Measurements from ENCODE around the gene NAA50. TPM values are rescaled to one million over a fixed set of nuclear protein-coding genes. Genes with fewer than 3 reads are reported as not detected.
A peak's percentile ranks its signal among the peaks of the same experiment; 100 is the strongest.

The NAA50 gene
- total RNA-seq, 8 experiments from 2014 or later = 34.0 to 108 (median 72.5) TPM

DNA sequence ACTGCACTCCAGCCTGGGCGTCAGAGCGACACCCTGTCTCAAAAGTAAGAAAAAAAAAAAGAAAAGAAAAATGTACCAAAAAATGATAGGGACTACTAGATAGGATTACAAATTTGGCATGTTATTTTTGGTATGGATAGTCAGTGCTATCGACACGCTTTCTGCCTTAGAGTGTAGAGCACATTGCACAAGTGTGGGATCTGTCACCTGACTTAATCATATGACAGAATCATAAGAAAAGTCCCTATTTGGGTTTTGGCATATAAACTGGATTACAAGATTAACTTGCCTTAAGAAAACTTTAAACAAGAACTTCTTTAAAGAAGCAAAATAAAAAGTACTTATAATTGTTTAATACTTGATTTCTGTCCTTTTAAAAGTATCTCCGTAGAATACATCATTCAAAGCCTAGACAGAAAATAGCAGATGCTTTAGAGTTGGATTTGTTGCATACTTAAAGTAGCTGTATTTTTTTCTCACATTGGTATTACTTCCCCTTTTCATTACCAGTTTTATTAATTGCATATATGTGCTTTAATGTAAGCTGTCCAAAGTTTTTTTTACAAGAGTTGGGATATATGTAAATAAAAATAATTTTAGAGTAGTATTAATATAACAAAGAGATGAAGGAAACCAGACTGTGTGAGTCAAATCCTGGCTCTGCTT, 8.6 kb upstream of the NAA50 start:
- 89 to 100% (median 95%) methylated on average over 2 to 5 of the region's 5 CpGs for WGBS, 10 experiments
- no peak overlapping the region for H3K4me3 ChIP-seq
- in situ Hi-C loops (cut with MboI; ENCODE audit: low pct_unique_long_range_greater_than_20kb in 2 of 9, low sequenced_read_pairs in 9 of 9, unreplicated experiment in 9 of 9) = no loop called here
- ATAC-seq (replicated peaks in 6 of 8) = no peak
- H3K27ac ChIP-seq = no peak overlapping the region
- peaks cover 1 to 9% of the 10 kb centered on the region in 2 donors for H3K4me1 ChIP-seq (replicated peaks in 1 of 2)

DNA sequence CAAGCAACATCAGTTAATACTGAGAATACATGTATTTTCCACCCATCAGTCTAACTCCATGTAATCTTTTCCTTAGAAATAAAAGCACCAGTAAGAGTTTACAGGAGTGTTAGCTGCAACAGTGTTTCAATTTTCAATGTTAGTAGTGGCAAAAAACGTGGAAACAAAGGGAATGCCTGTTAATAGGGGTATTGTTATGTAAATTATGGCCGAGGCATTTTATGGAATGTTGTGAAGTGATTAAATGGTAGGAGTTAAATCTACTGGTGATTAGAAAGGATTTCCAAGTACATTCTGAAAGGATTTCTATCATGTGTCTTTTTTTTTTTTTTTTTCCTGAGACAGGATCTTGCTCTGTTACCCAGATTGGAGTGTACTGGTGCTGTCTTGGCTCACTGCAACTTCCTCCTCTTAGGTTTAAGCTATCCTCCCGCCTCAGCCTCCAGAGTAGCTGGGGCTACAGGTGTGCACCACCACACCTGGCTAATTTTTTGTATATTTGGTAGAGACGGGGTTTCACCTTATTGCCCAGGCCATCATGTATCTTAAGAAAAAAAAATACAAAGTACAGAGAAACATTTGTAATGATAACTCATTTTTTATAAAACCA, 7.4 kb upstream of the NAA50 start:
- ATAC-seq (replicated peaks in 6 of 8) = peak in 4 of 8 experiments; percentile 14 to 32 (median 22)
- 0 to 90% (median 45%) methylated on average over 1 to 4 of the region's 4 CpGs; no CpG with 5 or more reads in 2 of the 10 experiments for WGBS, 10 experiments

DNA sequence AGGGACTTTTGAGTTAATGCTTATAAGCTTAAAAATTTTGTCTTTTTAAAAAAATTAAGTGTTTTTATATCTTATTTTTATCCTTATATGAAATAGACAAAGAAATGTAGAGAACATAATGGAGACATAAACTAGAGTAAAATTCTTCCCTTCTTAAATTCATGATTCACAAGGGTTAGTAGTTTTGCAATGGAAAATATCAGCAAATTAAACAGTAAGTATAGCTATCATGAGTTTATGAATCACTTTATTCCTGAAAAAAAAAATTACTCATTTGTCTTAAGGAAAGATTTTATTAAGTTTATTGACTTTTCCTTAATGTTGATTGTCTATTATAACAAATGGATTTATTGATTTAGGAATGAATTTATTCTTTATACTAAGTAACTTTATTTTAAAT, 5.1 kb upstream of the NAA50 start:
- Histone ChIP-seq H3K4me1 (replicated peaks in 1 of 2) (peaks cover 5 to 9% of the 10 kb centered on the region in 2 donors), H3K4me3 (no peak overlapping the region), H3K27ac (no peak overlapping the region)
- ATAC-seq (replicated peaks in 6 of 8) = no peak
- in situ Hi-C loops (cut with MboI; ENCODE audit: low pct_unique_long_range_greater_than_20kb in 2 of 9, low sequenced_read_pairs in 9 of 9, unreplicated experiment in 9 of 9) = no loop called here

More for the DNA sequence above, 7.4 kb upstream of the NAA50 start:
- no peak overlapping the region for H3K4me3 ChIP-seq
- peaks cover 5 to 9% of the 10 kb centered on the region in 2 donors for H3K4me1 ChIP-seq (replicated peaks in 1 of 2)
- peak overlapping the region in 1 of 2 donors; percentile 31 for H3K27ac ChIP-seq
- in situ Hi-C loops (cut with MboI; ENCODE audit: low pct_unique_long_range_greater_than_20kb in 2 of 9, low sequenced_read_pairs in 9 of 9, unreplicated experiment in 9 of 9) = no loop called here

DNA sequence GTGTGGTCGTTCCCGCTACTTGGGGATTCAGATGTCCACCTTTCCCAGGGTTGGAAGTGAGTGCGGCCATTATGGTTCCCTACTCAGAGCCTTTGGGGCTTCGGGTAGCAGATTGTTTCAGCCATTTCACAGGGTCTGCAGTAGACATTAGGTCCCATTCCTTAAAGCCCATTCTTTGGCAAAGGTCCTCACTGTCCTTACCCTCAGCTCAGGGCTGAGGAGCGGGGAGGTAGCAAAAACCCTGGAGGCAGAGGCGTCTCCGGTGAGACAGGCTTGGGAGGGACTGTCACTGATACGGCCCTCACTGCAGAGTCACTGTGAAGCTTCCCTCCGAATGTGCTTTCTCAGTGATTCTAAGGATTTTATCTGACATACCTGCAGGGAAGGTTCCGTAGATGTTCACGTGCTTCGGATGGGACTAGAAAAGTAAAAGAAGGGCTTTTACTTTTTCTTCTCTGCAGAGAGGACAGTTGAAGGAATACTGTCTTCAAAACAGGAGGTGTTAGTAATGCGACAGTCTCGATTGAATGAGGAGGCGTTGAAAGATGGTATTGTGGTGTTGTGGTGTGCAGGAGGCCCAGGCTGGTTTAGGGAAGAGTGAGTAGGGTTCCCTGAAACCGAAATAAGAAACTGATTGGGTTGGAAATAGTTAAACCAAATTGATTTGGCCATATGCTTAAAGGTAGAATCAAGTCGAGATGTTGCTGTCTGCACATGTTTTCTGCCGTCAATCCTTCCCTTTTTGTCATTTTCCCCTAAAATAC, 1.4 kb upstream of the NAA50 start:
- peak; percentile 0 to 11 (median 4) for ATAC-seq (replicated peaks in 6 of 8)
- WGBS, 10 experiments = 0 to 6% (median 2%) methylated on average over 3 to 14 of the region's 18 CpGs; no CpG with 5 or more reads in 1 of the 10 experiments
- Histone ChIP-seq H3K4me1 (replicated peaks in 1 of 2) (peaks cover 5 to 8% of the 10 kb centered on the region in 2 donors), H3K4me3 (peak overlapping the region; percentile 68 to 94 (median 82)), H3K27ac (peak overlapping the region; percentile 94 to 96)
- in situ Hi-C loops (cut with MboI; ENCODE audit: low pct_unique_long_range_greater_than_20kb in 2 of 9, low sequenced_read_pairs in 9 of 9, unreplicated experiment in 9 of 9) = no loop called here

DNA sequence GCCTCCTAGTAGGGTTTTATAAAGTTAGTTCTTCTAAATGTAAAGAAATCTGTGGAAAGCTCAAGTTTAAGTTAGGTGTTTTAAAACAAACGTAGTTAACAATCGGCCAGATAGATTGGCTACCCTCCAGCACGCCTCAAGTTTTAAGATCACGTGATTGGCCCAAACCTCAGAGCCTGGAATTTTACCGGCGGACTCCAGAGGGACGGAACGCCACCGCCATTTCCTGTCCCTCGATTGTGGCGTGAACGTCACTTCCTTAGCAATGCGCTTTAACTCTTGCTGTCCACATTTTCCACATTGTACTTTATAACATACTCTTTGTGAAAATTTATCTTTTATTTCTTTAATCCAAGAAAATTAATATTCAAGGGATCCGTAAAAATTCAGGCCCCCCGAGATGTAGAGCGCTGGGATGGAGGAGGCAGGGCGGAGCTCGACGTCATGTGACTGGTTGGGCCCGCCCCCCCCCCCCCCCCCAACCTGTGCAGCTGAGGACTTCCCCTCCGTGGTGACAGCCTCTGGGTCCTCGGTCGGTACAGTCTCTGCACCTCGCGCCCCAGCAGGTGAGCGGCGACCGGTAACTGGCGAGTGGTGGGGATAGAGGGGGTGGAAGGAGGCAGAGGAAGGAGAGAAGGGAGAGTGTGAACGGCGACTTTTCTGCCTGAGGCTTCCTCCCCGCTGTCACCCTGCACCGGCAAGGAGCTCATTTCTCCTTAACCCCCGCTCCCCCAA, 666 bp upstream of the NAA50 start, which contains the start of gene ATP6V1A:
TSS of gene ATP6V1A (plus strand) at position 488 of the 735 bp plus-strand sequence. CDS start 31,719 bp downstream, outside the sequence.
- in situ Hi-C loops (cut with MboI; ENCODE audit: low pct_unique_long_range_greater_than_20kb in 2 of 9, low sequenced_read_pairs in 9 of 9, unreplicated experiment in 9 of 9) = no loop called here
- peak within 1 kb of the TSS; percentile 68 to 94 (median 82) for H3K4me3 ChIP-seq
- peak; percentile 53 to 75 (median 66) for ATAC-seq (replicated peaks in 6 of 8)
- peaks cover 5 to 8% of the 10 kb centered on the region in 2 donors for H3K4me1 ChIP-seq (replicated peaks in 1 of 2)
- peak within 1 kb of the TSS; percentile 94 to 96 for H3K27ac ChIP-seq
- 0 to 9% (median 1%) methylated on average over 3 to 13 of the region's 34 CpGs for WGBS, 10 experiments

DNA sequence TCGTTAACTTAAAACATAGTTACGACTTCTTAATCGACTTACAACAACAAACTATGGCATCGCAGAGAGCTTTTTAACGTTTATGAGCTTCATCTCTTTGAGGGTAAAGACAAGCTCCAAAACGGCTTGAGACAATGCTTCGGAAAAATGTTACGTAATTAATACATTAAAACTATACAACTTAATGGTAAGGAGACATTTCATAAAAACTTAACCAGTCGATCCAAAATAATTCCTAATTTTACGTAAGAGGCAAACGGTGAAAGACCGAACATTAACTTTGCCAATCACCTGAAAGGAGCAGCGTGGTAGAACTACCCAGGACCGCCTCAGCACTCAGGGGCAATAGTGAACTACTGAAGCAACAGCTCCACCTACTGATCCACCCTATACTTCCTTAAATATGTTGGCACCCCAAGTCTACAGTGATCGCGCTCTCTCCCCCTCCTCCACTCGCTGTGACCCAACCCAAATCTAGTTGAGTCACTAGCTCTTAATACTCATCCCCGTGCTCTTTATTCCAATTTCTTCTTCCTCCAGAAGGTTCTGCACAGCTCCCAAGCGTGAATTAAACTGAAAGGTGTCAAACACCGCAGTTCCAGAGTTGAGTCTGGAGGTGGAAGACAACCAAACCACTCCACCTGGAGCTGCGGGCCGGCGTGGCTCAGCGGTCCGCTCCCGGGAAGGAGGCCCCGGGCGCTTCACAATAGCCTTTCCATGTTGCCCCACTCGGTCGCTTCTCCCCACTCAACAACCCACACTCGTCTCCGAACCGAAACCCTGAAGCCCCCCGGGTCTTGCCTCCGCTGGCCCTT, 901 bp downstream of the NAA50 start:
- peaks cover 5 to 8% of the 10 kb centered on the region in 2 donors for H3K4me1 ChIP-seq (replicated peaks in 1 of 2)
- 0 to 3% (median 0%) methylated on average over 6 to 25 of the region's 35 CpGs for WGBS, 10 experiments
- peak overlapping the region; percentile 94 to 96 for H3K27ac ChIP-seq
- H3K4me3 ChIP-seq = peak overlapping the region; percentile 68 to 94 (median 82)
- in situ Hi-C loops (cut with MboI; ENCODE audit: low pct_unique_long_range_greater_than_20kb in 2 of 9, low sequenced_read_pairs in 9 of 9, unreplicated experiment in 9 of 9) = no loop called here
- peak; percentile 48 to 70 (median 52) for ATAC-seq (replicated peaks in 6 of 8)

DNA sequence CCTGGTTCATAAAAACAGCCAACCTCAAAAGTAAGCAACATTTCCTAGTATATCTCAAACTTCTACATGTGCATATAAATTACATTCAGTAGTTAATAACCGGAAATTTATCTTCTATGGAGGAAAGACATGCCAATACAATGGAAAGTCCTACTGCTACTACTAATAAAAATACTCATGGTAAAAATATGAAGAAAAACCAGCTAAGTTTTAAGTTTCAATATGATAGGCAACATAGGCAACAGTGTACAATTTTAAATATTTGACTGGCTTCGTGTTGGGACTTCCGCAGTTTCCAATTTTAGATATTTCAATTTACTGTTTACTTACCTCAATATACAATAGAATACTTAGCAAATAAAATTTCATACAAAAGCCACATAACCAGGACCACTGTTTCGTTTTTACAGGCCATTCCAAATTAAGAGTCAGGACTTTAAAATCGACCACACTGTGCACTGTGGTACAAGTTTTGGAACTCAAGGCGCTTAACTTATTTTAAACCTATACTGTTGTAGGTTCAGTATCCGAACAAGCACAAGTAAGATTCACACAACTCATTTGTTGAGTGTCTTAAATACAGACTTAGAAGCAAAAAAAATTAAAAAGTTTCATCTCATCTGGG, 2.9 kb downstream of the NAA50 start:
- in situ Hi-C loops (cut with MboI; ENCODE audit: low pct_unique_long_range_greater_than_20kb in 2 of 9, low sequenced_read_pairs in 9 of 9, unreplicated experiment in 9 of 9) = no loop called here
- WGBS, 10 experiments = 10 to 86% (median 53%) methylated on average over 2 to 7 of the region's 7 CpGs
- peaks cover 3 to 5% of the 10 kb centered on the region in 2 donors for H3K4me1 ChIP-seq (replicated peaks in 1 of 2)
- ATAC-seq (replicated peaks in 6 of 8) = no peak
- no peak overlapping the region for H3K27ac ChIP-seq
- H3K4me3 ChIP-seq = no peak overlapping the region

DNA sequence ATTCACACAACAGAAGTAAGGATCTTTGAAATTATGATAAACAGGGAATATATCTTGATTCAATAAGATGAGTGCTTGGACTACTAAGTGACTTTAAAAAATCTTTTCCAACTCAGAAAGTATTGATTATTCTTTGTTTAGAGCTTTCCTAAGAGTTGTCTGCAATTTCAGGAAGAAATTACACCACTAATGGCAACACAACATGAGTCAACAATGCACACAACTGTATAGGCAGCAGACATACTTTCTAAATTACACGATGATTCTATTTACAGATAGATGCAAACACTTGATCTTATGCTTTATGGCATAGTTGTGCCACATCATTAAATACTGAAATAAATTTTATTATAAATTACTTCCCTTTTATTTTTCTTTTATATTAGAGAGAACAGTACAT, 4.4 kb downstream of the NAA50 start:
- ATAC-seq (replicated peaks in 6 of 8) = no peak
- 43 to 100% (median 83%) methylated on average over 1 of the region's 1 CpG; no CpG with 5 or more reads in 5 of the 10 experiments for WGBS, 10 experiments
- Histone ChIP-seq H3K4me3 (no peak overlapping the region), H3K4me1 (replicated peaks in 1 of 2) (peaks cover 3 to 5% of the 10 kb centered on the region in 2 donors), H3K27ac (no peak overlapping the region)
- in situ Hi-C loops (cut with MboI; ENCODE audit: low pct_unique_long_range_greater_than_20kb in 2 of 9, low sequenced_read_pairs in 9 of 9, unreplicated experiment in 9 of 9) = no loop called here

DNA sequence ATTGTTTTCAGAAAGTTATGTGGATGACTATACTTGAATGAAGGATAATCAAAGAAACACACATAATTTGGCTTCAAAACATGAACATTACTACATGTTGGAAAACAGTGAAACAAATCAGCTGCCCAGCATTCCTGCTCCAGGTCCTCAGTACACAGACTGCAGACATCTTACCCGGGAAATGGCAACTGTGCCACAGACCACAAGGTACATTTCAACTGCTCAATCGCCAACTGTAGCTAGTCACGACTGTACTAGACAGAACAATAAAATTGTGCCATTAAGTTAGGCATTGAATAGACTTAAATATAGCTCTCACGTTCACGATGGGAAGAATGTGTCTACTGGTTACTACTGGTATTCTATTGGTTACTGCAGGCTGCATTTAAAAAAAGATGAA, 5.0 kb downstream of the NAA50 start:
- ATAC-seq (replicated peaks in 6 of 8) = no peak
- H3K27ac ChIP-seq = no peak overlapping the region
- peaks cover 3 to 5% of the 10 kb centered on the region in 2 donors for H3K4me1 ChIP-seq (replicated peaks in 1 of 2)
- in situ Hi-C loops (cut with MboI; ENCODE audit: low pct_unique_long_range_greater_than_20kb in 2 of 9, low sequenced_read_pairs in 9 of 9, unreplicated experiment in 9 of 9) = no loop called here
- no peak overlapping the region for H3K4me3 ChIP-seq
- WGBS, 10 experiments = 26 to 100% (median 73%) methylated on average over 2 to 5 of the region's 5 CpGs; no CpG with 5 or more reads in 3 of the 10 experiments

DNA sequence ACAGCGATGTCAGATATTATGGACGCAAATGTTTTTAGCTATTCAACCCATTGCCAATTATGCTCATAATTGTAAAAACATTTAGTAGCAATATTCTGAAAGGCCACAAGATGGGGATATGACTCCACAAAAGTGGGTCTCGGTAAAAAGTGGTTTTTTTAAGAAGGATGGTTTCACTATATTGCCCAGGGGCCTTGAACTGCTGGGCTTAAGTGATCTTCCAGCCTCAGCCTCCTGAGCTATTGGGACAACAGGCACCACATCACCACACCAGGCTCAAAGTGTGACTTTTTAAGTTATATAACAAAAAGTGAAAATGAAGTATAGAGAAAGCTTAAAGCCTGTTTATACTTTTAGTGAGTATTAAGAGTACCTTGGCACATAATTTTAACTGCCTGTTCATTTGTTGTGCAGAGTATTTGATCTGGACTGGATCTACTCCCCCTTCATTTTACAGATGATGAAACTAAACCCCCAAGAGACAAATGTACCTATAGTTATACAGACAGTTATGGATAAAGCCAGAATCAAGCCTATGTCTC, 9.4 kb downstream of the NAA50 start:
- ATAC-seq (replicated peaks in 6 of 8) = peak; percentile 32 to 61 (median 48)
- Histone ChIP-seq H3K27ac (no peak overlapping the region), H3K4me3 (no peak overlapping the region), H3K4me1 (replicated peaks in 1 of 2) (no peaks in the 10 kb centered on the region)
- WGBS, 10 experiments = 0 to 94% (median 25%) methylated on average over 1 to 3 of the region's 3 CpGs; no CpG with 5 or more reads in 2 of the 10 experiments
- in situ Hi-C loops (cut with MboI; ENCODE audit: low pct_unique_long_range_greater_than_20kb in 2 of 9, low sequenced_read_pairs in 9 of 9, unreplicated experiment in 9 of 9) = no loop called here

DNA sequence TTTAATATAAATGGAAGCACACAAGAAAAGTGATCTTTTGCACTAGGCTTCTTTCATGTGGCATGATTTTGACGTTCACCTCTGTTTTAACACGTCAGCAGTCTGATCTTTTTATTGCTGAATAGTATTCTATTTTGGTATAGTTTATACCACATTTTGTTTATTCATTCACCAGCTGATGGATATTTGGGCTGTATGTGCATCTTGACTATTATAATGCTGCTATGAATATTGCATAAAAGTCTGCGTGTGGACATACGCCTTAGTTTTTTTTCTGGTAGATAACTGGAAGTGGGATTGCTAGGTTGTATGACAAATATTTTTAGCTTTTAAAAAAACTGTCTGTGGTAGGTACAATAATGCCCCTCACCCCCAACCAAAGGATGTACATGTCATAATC, 14.4 kb downstream of the NAA50 start:
- peak in 3 of 8 experiments; percentile 79 to 86 (median 83) for ATAC-seq (replicated peaks in 6 of 8)
- in situ Hi-C loops (cut with MboI; ENCODE audit: low pct_unique_long_range_greater_than_20kb in 2 of 9, low sequenced_read_pairs in 9 of 9, unreplicated experiment in 9 of 9) = no loop called here
- Histone ChIP-seq H3K4me3 (no peak overlapping the region), H3K27ac (no peak overlapping the region), H3K4me1 (replicated peaks in 1 of 2) (no peaks in the 10 kb centered on the region)
- 0 to 100% (median 87%) methylated on average over 2 to 4 of the region's 4 CpGs; no CpG with 5 or more reads in 3 of the 10 experiments for WGBS, 10 experiments

Measured in motor neuron (in vitro differentiated cells).